ENCODE measurements around the gene LY6G5B. TPM values are rescaled to one million over a fixed set of nuclear protein-coding genes. Genes with fewer than 3 reads are reported as not detected.

The LY6G5B gene
- total and polyA plus RNA-seq, 2 of the 4 experiments (the other 2 are of a cell fraction), result 2.2 to 13.6 TPM

GRCh38 chr6:31707701-31708100 is 37.9 kb downstream of the LY6G5B start:
- no peak overlapping the region for H3K9ac ChIP-seq (ENCODE audit: low read depth, low read length)
- ATAC-seq (ENCODE audit: low read depth) (no peak), DNase-seq (no peak)
- H3K4me2 ChIP-seq (ENCODE audit: low read depth, low read length), result no peak overlapping the region
- H2AK9ac ChIP-seq (replicated peaks; ENCODE audit: low read depth, low read length, poor library complexity), result no peak overlapping the region
- no peak overlapping the region for H3K4me3 ChIP-seq (ENCODE audit: insufficient read depth, low read depth, low read length)
- in situ Hi-C loops (cut with MboI; ENCODE audit: low sequenced_read_pairs) (no loop called here), intact Hi-C loops (cut with micrococcal nuclease) (no loop called here), dilution Hi-C loops (cut with HindIII; ENCODE audit: low sequenced_read_pairs, unreplicated experiment) (no loop called here)
- ChIA-PET POLR2A (ENCODE audit: unreplicated experiment) (no interaction called here), CTCF (no interaction called here)
- no peak overlapping the region for H2AK5ac ChIP-seq (ENCODE audit: low read depth, low read length)
- H3K36me3 ChIP-seq (ENCODE audit: control insufficient read depth, insufficient read depth, low read length), result no peaks in the 10 kb centered on the region
- BruUV-seq (replicated peaks), result no TSS peak
- no peak overlapping the region for H4K5ac ChIP-seq (ENCODE audit: low read depth, low read length)
- peaks cover 14% of the 10 kb centered on the region; the same call in 1 of the 2 replicates for H3K27me3 ChIP-seq (ENCODE audit: control insufficient read depth, insufficient read depth, low read length)
- no peak overlapping the region for H3K4ac ChIP-seq (ENCODE audit: low read depth, low read length)
- H3K79me1 ChIP-seq (ENCODE audit: low read depth in 1 of 2, low read length in 2 of 2), result peaks cover 0 to 2% of the 10 kb centered on the region in 2 experiments; a peak in 1 of 4 replicates
- H4K20me1 ChIP-seq (ENCODE audit: insufficient read depth, low read length), result no peaks in the 10 kb centered on the region; the same call in 1 of the 2 replicates
- H2BK20ac ChIP-seq (ENCODE audit: low read depth, low read length), result no peak overlapping the region
- H3K4me1 ChIP-seq (ENCODE audit: control insufficient read depth, insufficient read depth, low read length), result no peaks in the 10 kb centered on the region
- no peaks in the 10 kb centered on the region for H3K9me1 ChIP-seq (ENCODE audit: insufficient read depth, low read length)
- no peak overlapping the region for H3K18ac ChIP-seq (ENCODE audit: low read depth, low read length)
- H2BK15ac ChIP-seq (ENCODE audit: low read depth, low read length), result no peak overlapping the region
- H3K56ac ChIP-seq (ENCODE audit: extremely low read depth, insufficient read depth, low read length), result no peak overlapping the region
- H4K91ac ChIP-seq (ENCODE audit: insufficient read depth, low read depth, low read length), result no peak overlapping the region
- H3K23ac ChIP-seq (ENCODE audit: low read depth, low read length), result no peak overlapping the region
- no peaks in the 10 kb centered on the region for H3K9me3 ChIP-seq (ENCODE audit: control insufficient read depth, insufficient read depth, low read length)
- H4K8ac ChIP-seq (ENCODE audit: low read depth in 2 of 2, low read length in 2 of 2), result no peak overlapping the region
- TF ChIP-seq USF2 (IDR thresholded peaks at IDR 0.05; ENCODE audit: low read depth, low read length) (no peak), RFX5 (IDR thresholded peaks at IDR 0.05; ENCODE audit: low read depth, low read length) (no peak), SMC3 (IDR thresholded peaks at IDR 0.05; ENCODE audit: low read depth, low read length) (no peak), CTCF (conservative IDR thresholded peaks at IDR 0.05; ENCODE audit: low read depth, low read length) (no peak), MXI1 (IDR thresholded peaks at IDR 0.05; ENCODE audit: borderline replicate concordance, low read depth, low read length) (no peak), RAD21 (IDR thresholded peaks at IDR 0.05; ENCODE audit: low read length) (no peak), CHD1 (IDR thresholded peaks at IDR 0.05; ENCODE audit: low read depth, low read length) (no peak), FOS (IDR thresholded peaks at IDR 0.05; ENCODE audit: low read depth, low read length) (no peak), POLR2A (IDR thresholded peaks at IDR 0.05; ENCODE audit: low read depth, low read length) (no peak), CEBPB (IDR thresholded peaks at IDR 0.05; ENCODE audit: low read depth, low read length) (no peak), NFE2L2 (IDR thresholded peaks at IDR 0.05; ENCODE audit: low read depth, low read length) (no peak), MAZ (IDR thresholded peaks at IDR 0.05; ENCODE audit: borderline replicate concordance, low read depth, low read length) (no peak), MAFK (IDR thresholded peaks at IDR 0.05; ENCODE audit: low read depth, low read length) (no peak), ELK1 (IDR thresholded peaks at IDR 0.05; ENCODE audit: borderline replicate concordance, low read depth, low read length) (no peak)
- no peak overlapping the region for H3K14ac ChIP-seq (replicated peaks; ENCODE audit: low read depth, low read length)
- no peak overlapping the region for H2BK5ac ChIP-seq (ENCODE audit: low read depth, low read length, poor library complexity, severe bottlenecking)
- H2BK120ac ChIP-seq (ENCODE audit: low read depth, low read length), result no peak overlapping the region
- 100% methylated on average over 2 of the region's 10 CpGs; no CpG with 5 or more reads in 1 of the 2 experiments for WGBS, 2 experiments (ENCODE audit: extremely low coverage in 2 of 2, insufficient read length in 1 of 2)
- no peak overlapping the region for H3K27ac ChIP-seq (ENCODE audit: insufficient read depth, low read length)
- H2AFZ ChIP-seq (replicated peaks; ENCODE audit: low read length, poor library complexity), result no peak overlapping the region

All from IMR-90 (cell line).